ENCODE results near the gene ZNF391. TPM values are rescaled to one million over a fixed set of nuclear protein-coding genes. Genes with fewer than 3 reads are reported as not detected.

Gene ZNF391
- total RNA-seq, 1 experiment from 2014 or later, result 4.7 TPM

DNA sequence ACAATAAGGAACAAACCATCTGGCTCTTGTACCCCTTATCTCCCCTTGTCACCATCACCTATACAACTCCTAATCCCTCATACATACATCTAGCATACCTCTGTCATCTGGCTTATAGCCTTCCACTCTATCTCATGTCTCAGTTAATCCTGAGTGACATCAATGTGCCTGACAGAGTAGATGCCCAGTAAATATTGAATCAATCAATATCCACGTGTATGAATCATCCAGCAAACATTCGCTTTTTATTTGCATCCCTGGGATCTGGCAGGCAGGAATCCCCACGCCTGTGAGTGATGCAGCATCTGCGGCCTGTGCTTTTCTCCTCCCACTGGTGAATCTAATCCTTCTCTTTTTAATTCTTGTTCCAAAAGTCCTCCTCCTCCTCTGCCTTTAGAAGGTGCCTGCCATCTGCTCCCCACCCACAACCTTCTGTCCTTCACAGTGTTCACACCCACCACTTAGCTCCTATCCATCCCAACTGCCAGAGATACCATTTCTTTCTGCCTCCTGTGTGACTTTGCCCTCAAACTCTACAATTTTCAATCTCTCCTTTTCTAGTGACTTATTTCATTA lies 37.6 kb downstream of the ZNF391 start:
- Histone ChIP-seq H3K79me2 (ENCODE audit: low read depth) (no peaks in the 10 kb centered on the region), H3K27ac (no peak overlapping the region), H4K20me1 (ENCODE audit: insufficient read depth) (no peaks in the 10 kb centered on the region), H3K36me3 (ENCODE audit: low read depth) (no peaks in the 10 kb centered on the region), H2AFZ (no peak overlapping the region), H3K4me2 (no peak overlapping the region), H3K9me3 (ENCODE audit: insufficient read depth, low read depth) (peaks cover 4% of the 10 kb centered on the region; the same call in 1 of the 2 replicates), H3K4me1 (replicated peaks; ENCODE audit: insufficient read depth) (no peaks in the 10 kb centered on the region), H3F3A (ENCODE audit: insufficient read depth, low read depth) (no peaks in the 10 kb centered on the region), H3K9me2 (ENCODE audit: insufficient read depth) (no peaks in the 10 kb centered on the region), H3K4me3 (no peak overlapping the region), H3K27me3 (ENCODE audit: insufficient read depth, low read depth) (peaks cover 24% of the 10 kb centered on the region)
- BruUV-seq (replicated peaks), result no TSS peak
- TF ChIP-seq EZH2 (IDR thresholded peaks at IDR 0.05; ENCODE audit: low read depth), result no peak
- ChIA-PET POLR2A (ENCODE audit: unreplicated experiment) (no interaction called here), CTCF (no interaction called here)
- DNase-seq, result no peak
- intact Hi-C loops (cut with micrococcal nuclease; ENCODE audit: unreplicated experiment), result no loop called here

DNA sequence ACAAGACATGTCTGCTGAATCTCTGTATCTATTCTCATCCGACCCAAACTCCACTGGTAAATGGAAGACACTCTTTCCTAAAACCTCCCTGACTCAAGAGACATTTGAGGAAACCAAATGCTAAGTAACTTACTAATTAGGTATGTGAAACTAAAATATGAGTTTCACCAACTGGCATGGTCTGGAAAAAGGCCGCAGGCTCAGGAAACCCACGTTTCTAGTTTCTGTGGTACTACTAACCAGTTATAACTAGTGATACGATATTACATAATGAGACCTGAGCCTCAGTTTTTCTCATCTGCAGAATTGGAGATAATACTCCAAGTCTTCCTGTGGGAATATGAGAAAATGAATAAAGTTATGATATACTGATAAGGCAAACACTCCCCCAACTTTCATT lies 39.9 kb downstream of the ZNF391 start:
- H3K4me3 ChIP-seq, result no peak overlapping the region
- no peak for DNase-seq
- CTCF ChIA-PET, result no interaction called here
- H3K9me2 ChIP-seq (ENCODE audit: insufficient read depth), result no peaks in the 10 kb centered on the region
- no peaks in the 10 kb centered on the region for H3K79me2 ChIP-seq (ENCODE audit: low read depth)
- H4K20me1 ChIP-seq (ENCODE audit: insufficient read depth), result no peaks in the 10 kb centered on the region
- H3K36me3 ChIP-seq (ENCODE audit: low read depth), result no peaks in the 10 kb centered on the region
- H3K4me2 ChIP-seq, result no peak overlapping the region
- no peak overlapping the region for H3K27ac ChIP-seq
- intact Hi-C loops (cut with micrococcal nuclease; ENCODE audit: unreplicated experiment), result no loop called here
- H3K4me1 ChIP-seq (replicated peaks; ENCODE audit: insufficient read depth), result no peaks in the 10 kb centered on the region
- no TSS peak for BruUV-seq (replicated peaks)
- H3F3A ChIP-seq (ENCODE audit: insufficient read depth, low read depth), result no peaks in the 10 kb centered on the region
- H3K9me3 ChIP-seq (ENCODE audit: insufficient read depth, low read depth), result no peaks in the 10 kb centered on the region; the same call in 1 of the 2 replicates
- peaks cover 12% of the 10 kb centered on the region for H3K27me3 ChIP-seq (ENCODE audit: insufficient read depth, low read depth)
- TF ChIP-seq EZH2 (IDR thresholded peaks at IDR 0.05; ENCODE audit: low read depth), result no peak
- TF ChIP-seq, protein P1, sequence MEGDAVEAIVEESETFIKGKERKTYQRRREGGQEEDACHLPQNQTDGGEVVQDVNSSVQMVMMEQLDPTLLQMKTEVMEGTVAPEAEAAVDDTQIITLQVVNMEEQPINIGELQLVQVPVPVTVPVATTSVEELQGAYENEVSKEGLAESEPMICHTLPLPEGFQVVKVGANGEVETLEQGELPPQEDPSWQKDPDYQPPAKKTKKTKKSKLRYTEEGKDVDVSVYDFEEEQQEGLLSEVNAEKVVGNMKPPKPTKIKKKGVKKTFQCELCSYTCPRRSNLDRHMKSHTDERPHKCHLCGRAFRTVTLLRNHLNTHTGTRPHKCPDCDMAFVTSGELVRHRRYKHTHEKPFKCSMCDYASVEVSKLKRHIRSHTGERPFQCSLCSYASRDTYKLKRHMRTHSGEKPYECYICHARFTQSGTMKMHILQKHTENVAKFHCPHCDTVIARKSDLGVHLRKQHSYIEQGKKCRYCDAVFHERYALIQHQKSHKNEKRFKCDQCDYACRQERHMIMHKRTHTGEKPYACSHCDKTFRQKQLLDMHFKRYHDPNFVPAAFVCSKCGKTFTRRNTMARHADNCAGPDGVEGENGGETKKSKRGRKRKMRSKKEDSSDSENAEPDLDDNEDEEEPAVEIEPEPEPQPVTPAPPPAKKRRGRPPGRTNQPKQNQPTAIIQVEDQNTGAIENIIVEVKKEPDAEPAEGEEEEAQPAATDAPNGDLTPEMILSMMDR (conservative IDR thresholded peaks at IDR 0.05), result no peak
- H2AFZ ChIP-seq, result no peak overlapping the region
- POLR2A ChIA-PET (ENCODE audit: unreplicated experiment), result no interaction called here

DNA sequence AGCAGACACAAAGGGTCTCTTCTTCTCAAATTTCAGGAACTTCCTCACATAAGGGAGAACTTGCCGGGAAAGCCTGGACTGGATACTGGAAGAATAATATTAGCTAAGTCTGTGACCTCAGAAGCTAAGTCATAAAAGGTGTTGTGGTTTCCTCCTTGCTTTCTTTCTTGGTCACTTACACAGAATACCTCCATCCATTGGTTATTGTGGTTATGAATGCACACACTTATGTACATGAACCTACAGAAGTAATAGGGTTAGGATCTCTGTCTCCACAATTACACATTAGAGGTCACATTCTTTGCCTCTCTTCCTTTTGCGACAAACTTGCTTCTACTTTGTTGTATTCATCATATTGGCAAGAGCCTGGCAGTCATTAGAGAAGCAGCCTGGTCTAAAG lies 40.4 kb downstream of the ZNF391 start:
- intact Hi-C loops (cut with micrococcal nuclease; ENCODE audit: unreplicated experiment), result no loop called here

More for the DNA sequence above, 40.4 kb downstream of the ZNF391 start:
- Histone ChIP-seq H3K4me3 (no peak overlapping the region), H3K27ac (no peak overlapping the region), H2AFZ (no peak overlapping the region), H3K9me3 (ENCODE audit: insufficient read depth, low read depth) (no peaks in the 10 kb centered on the region; the same call in 1 of the 2 replicates), H3K4me2 (no peak overlapping the region), H3K79me2 (ENCODE audit: low read depth) (no peaks in the 10 kb centered on the region), H3K4me1 (replicated peaks; ENCODE audit: insufficient read depth) (no peaks in the 10 kb centered on the region), H3K36me3 (ENCODE audit: low read depth) (no peaks in the 10 kb centered on the region), H3K9me2 (ENCODE audit: insufficient read depth) (no peaks in the 10 kb centered on the region), H3F3A (ENCODE audit: insufficient read depth, low read depth) (no peaks in the 10 kb centered on the region), H3K27me3 (ENCODE audit: insufficient read depth, low read depth) (peaks cover 12% of the 10 kb centered on the region), H4K20me1 (ENCODE audit: insufficient read depth) (no peaks in the 10 kb centered on the region)
- TF ChIP-seq, protein P1 (conservative IDR thresholded peaks at IDR 0.05), result no peak
- no peak for TF ChIP-seq EZH2 (IDR thresholded peaks at IDR 0.05; ENCODE audit: low read depth)
- BruUV-seq (replicated peaks), result no TSS peak
- ChIA-PET CTCF (interaction anchor here (0.8 kb wide), 1 partner anchor 22 kb away, joined by 3 read pairs; no protein-coding TSS in a partner anchor), POLR2A (ENCODE audit: unreplicated experiment) (no interaction called here)
- no peak for DNase-seq
